BLaER1 treated with 17β-estradiol and CSF1 and Interleukin-3, amounts not matched to agents 10 nM and 100 nM (cell line): ENCODE results near the gene EIF2S2.

Experiments used
- H3K27ac ChIP-seq, 11 experiments: shearing (Covaris generic); formaldehyde crosslinking; 2 replicates each; pipeline ENCODE4 v1.8.1; 2022
- H3K27me3 ChIP-seq, 11 experiments: shearing (Covaris generic); formaldehyde crosslinking; 2 replicates each; pipeline ENCODE4 v1.8.1; 2022
- H3K36me3 ChIP-seq, 11 experiments: shearing (Covaris generic); formaldehyde crosslinking; 2 replicates each; pipeline ENCODE4 v1.8.1; 2022
- H3K4me1 ChIP-seq, 10 experiments: shearing (Covaris generic); formaldehyde crosslinking; 2 replicates each; pipeline ENCODE4 v1.8.1; 2022
- H3K4me2 ChIP-seq, 11 experiments: shearing (Covaris generic); formaldehyde crosslinking; 2 replicates each; pipeline ENCODE4 v1.8.1; 2022
- H3K4me3 ChIP-seq, 10 experiments: shearing (Covaris generic); formaldehyde crosslinking; 2 replicates each; pipeline ENCODE4 v1.8.1; 2022
- H3K9ac ChIP-seq, 11 experiments: shearing (Covaris generic); formaldehyde crosslinking; 2 replicates each; pipeline ENCODE4 v1.8.1; 2022
- H3K9me3 ChIP-seq, 11 experiments: shearing (Covaris generic); formaldehyde crosslinking; replicated peaks in 1 of 11; 2 replicates each; pipeline ENCODE4 v1.8.1; 2022
- H4K20me1 ChIP-seq, 11 experiments: shearing (Covaris generic); formaldehyde crosslinking; 2 replicates each; pipeline ENCODE4 v1.8.1; 2022
- Cebpa-rat ChIP-seq, 11 experiments: shearing (Covaris generic); IDR thresholded peaks; 2 replicates each; pipeline ENCODE4 v1.8.1; 2022

The EIF2S2 gene

DNA sequence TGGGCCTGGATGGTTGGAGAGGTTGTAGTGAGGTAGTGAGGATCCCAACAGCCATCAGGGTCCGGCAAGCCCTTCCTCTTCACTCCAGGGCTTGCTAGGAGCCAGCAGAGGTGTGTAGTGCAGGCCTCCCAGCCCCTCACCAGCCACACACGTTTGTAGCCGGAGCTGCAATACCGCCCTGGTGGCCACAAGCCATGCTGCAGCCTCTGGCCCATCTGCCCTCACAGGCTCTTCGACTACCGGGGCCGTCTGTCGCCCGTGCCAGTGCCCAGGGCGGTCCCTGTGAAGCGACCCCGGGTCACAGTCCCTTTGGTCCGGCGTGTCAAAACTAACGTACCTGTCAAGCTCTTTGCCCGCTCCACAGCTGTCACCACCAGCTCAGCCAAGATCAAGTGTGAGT is 36.4 kb downstream of the EIF2S2 start:
- H3K27me3 ChIP-seq = no peaks in the 10 kb centered on the region
- no peak for TF ChIP-seq Cebpa-rat (IDR thresholded peaks at IDR 0.05)
- peaks cover 0 to 15% (median 0%) of the 10 kb centered on the region in 10 experiments; a peak in 7 of 20 replicates for H3K4me1 ChIP-seq
- H4K20me1 ChIP-seq = peaks cover 85 to 100% (median 99%) of the 10 kb centered on the region in 11 experiments
- H3K4me2 ChIP-seq = no peak overlapping the region
- no peak overlapping the region for H3K9ac ChIP-seq
- peaks cover 91 to 100% (median 99%) of the 10 kb centered on the region in 11 experiments for H3K36me3 ChIP-seq
- H3K4me3 ChIP-seq = no peak overlapping the region
- H3K27ac ChIP-seq = no peak overlapping the region
- no peaks in the 10 kb centered on the region for H3K9me3 ChIP-seq

DNA sequence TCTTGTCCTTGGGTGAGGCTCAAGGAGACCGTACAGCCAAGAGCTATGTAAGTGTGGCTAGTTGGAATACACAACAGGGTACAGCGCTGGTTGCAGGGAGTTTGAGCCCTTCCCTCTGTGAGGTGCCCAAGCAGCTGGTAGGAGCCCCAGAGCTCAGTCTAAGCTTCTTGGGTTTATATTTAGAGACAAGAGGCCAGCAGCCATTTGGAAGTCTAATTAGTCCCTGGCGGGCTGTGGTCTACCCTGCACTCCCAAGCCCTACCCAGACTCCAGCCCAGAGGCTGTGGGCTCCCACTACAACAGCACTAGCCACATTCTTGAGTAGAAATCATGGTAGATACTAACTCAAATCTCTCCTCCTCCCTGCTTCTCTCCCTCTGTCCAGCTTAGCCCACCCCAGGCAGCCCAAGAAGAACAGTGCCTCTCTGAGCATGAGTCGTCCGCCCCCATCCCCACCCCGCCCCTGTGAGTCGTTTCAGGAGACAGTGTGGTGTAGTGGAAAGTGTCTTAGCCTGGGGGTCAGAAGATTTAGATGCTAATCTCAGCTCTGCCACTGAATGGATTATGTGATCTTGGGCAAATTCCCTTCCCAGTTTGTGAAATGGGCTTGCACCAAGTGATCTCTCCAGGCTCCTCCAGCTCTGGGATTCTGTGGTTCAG is 37.8 kb downstream of the EIF2S2 start:
- Histone ChIP-seq H3K9me3 (no peaks in the 10 kb centered on the region), H3K4me2 (peak overlapping the region in 1 of 11 experiments; percentile 39; a peak in 3 of 22 replicates), H3K9ac (no peak overlapping the region), H3K36me3 (peaks cover 77 to 91% (median 86%) of the 10 kb centered on the region in 11 experiments), H3K27ac (peak overlapping the region in 2 of 11 experiments; percentile 3 to 9; a peak in 2 of 22 replicates), H4K20me1 (peaks cover 87 to 100% (median 99%) of the 10 kb centered on the region in 11 experiments), H3K4me3 (no peak overlapping the region), H3K4me1 (peaks cover under 1 to 19% (median 5%) of the 10 kb centered on the region in 10 experiments; a peak in 18 of 20 replicates), H3K27me3 (no peaks in the 10 kb centered on the region)
- no peak for TF ChIP-seq Cebpa-rat (IDR thresholded peaks at IDR 0.05)

DNA sequence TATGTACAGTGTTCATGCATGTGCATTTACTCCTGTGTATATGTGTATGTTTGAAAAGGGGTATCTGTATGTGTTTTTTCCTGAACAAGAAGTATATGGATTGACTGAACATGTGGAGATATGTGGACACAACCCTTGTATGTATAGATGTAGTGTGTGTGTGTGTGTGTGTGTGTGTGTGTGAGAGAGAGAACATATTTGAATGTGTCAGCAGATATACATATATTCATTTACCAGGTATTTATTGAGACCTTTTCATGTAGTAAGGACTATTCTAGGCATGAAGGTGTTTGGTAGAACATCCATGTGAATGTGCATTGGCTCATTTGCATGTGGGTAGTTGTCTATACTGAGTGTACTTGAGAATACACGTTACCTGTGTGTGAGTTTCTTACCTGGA is 39.3 kb downstream of the EIF2S2 start:
- Histone ChIP-seq H4K20me1 (peaks cover 89 to 100% (median 99%) of the 10 kb centered on the region in 11 experiments), H3K27ac (no peak overlapping the region), H3K9me3 (no peaks in the 10 kb centered on the region), H3K36me3 (peaks cover 63 to 76% (median 74%) of the 10 kb centered on the region in 11 experiments), H3K9ac (no peak overlapping the region), H3K4me3 (no peak overlapping the region), H3K4me1 (peaks cover 12 to 24% (median 18%) of the 10 kb centered on the region in 10 experiments; a peak in 18 of 20 replicates), H3K4me2 (no peak overlapping the region), H3K27me3 (no peaks in the 10 kb centered on the region)
- TF ChIP-seq Cebpa-rat (IDR thresholded peaks at IDR 0.05) = no peak

DNA sequence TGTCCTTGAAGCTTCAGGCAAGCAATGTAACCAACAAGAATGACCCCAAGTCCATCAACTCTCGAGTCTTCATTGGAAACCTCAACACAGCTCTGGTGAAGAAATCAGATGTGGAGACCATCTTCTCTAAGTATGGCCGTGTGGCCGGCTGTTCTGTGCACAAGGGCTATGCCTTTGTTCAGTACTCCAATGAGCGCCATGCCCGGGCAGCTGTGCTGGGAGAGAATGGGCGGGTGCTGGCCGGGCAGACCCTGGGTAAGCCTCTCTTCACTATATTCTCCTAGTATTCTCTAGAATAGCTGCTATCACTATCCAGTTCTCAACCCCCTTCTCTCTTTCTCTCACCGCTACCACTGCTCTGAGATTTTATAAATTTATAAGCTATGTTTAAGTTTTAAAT is 40.0 kb downstream of the EIF2S2 start:
- peaks cover 94 to 100% (median 99%) of the 10 kb centered on the region in 11 experiments for H4K20me1 ChIP-seq
- no peak overlapping the region for H3K27ac ChIP-seq
- no peak overlapping the region for H3K4me2 ChIP-seq
- H3K4me1 ChIP-seq = peaks cover 12 to 24% (median 18%) of the 10 kb centered on the region in 10 experiments; a peak in 18 of 20 replicates
- H3K36me3 ChIP-seq = peaks cover 56 to 75% (median 67%) of the 10 kb centered on the region in 11 experiments
- no peaks in the 10 kb centered on the region for H3K27me3 ChIP-seq
- no peak overlapping the region for H3K4me3 ChIP-seq
- TF ChIP-seq Cebpa-rat (IDR thresholded peaks at IDR 0.05) = no peak
- no peaks in the 10 kb centered on the region for H3K9me3 ChIP-seq
- H3K9ac ChIP-seq = 0 out of 22 replicates have a peak overlapping the region, but pooled peaks of 1 of the 11 experiments have one; percentile 3

DNA sequence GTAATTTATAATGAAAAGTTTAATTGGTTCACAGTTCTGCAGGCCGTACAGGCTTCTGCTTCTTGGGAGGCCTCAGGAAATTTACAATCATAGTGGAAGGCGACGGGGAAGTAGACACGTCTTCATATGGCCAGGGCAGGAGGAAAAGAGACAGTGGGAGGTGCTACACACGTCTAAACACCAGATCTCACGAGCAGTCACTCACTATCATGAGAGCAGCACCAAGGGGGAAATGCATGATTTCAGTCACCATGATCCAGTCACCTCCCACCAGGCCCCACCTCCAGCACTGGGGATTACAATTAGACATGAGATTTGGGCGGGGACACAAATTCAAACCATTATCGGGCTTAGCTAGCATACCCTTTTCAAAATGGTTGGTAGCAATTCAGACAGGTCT is 41.2 kb downstream of the EIF2S2 start:
- peaks cover 12 to 28% (median 18%) of the 10 kb centered on the region in 10 experiments; a peak in 19 of 20 replicates for H3K4me1 ChIP-seq
- H3K9me3 ChIP-seq = no peaks in the 10 kb centered on the region
- H3K27ac ChIP-seq = no peak overlapping the region
- H3K9ac ChIP-seq = peak overlapping the region in 1 of 11 experiments; percentile 45; a peak in 1 of 22 replicates
- no peaks in the 10 kb centered on the region for H3K27me3 ChIP-seq
- TF ChIP-seq Cebpa-rat (IDR thresholded peaks at IDR 0.05) = no peak
- peaks cover 43 to 74% (median 62%) of the 10 kb centered on the region in 11 experiments for H3K36me3 ChIP-seq
- peaks cover 97 to 100% (median 100%) of the 10 kb centered on the region in 11 experiments for H4K20me1 ChIP-seq
- H3K4me2 ChIP-seq = no peak overlapping the region
- no peak overlapping the region for H3K4me3 ChIP-seq

DNA sequence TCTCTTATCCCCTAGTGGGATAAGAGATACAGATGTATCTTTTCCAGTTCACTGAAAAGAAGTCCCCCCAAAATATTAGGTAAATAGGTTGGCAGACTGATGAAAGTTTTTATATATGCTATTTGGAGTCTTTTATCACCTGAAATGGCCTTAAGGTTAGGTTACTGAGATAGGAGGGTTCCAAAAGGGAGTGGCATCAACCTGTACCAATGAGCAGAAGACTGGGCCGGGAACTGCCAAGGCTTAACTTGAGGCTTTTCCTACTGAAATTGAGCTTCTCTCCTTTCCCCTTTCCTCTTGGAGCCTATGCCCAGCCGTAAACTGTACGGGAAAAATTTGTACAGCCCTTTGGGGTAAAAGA is 42.0 kb downstream of the EIF2S2 start:
- H3K36me3 ChIP-seq = peaks cover 42 to 74% (median 62%) of the 10 kb centered on the region in 11 experiments
- H3K27ac ChIP-seq = no peak overlapping the region
- peaks cover 97 to 100% (median 100%) of the 10 kb centered on the region in 11 experiments for H4K20me1 ChIP-seq
- peaks cover 12 to 28% (median 18%) of the 10 kb centered on the region in 10 experiments; a peak in 19 of 20 replicates for H3K4me1 ChIP-seq
- no peaks in the 10 kb centered on the region for H3K9me3 ChIP-seq
- TF ChIP-seq Cebpa-rat (IDR thresholded peaks at IDR 0.05) = no peak
- H3K9ac ChIP-seq = no peak overlapping the region
- no peak overlapping the region for H3K4me2 ChIP-seq
- no peak overlapping the region for H3K4me3 ChIP-seq
- H3K27me3 ChIP-seq = no peaks in the 10 kb centered on the region

DNA sequence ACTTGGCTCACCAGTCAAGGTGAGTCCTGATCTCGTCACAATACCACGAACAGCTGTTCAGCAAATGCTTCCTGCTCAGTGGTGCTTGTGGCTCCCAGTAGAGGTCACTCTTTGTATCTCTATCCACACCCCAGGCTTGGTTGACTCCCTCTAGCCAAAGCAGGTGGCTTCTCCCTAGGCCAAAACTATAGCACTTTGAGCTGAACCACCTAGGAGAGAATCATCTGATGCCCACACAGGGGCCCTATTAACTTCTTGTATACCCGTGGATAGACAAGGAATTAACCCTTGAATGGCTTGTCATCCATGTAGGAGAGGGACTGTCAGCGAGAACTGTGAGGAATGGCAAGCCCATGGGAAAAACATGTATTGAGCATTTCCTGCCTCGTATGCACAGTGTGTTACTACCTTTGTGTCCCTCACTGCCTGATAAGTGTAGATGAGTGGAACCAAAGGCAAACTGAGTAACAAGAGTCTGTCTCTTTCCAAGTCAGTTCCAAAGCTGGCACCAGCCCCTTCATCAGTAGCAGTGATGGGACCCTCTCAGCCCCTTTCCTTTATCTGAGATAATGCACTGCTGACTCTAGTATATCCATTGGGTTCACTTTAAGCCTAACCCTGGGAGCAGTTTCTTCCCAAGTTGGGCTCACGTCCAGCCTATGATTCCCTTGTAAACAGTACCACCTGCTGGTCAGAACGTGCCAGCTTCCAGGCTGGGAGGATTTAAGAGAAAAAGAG is 42.5 kb downstream of the EIF2S2 start:
- Histone ChIP-seq H3K4me1 (peaks cover 12 to 28% (median 18%) of the 10 kb centered on the region in 10 experiments; a peak in 19 of 20 replicates), H3K4me3 (no peak overlapping the region), H3K4me2 (peak overlapping the region in 3 of 11 experiments; percentile 5 to 13 (median 7); a peak in 4 of 22 replicates), H3K9me3 (no peaks in the 10 kb centered on the region), H3K36me3 (peaks cover 42 to 74% (median 62%) of the 10 kb centered on the region in 11 experiments), H3K27ac (no peak overlapping the region), H4K20me1 (peaks cover 97 to 100% (median 100%) of the 10 kb centered on the region in 11 experiments), H3K9ac (0 out of 22 replicates have a peak overlapping the region, but pooled peaks of 1 of the 11 experiments have one; percentile 10), H3K27me3 (no peaks in the 10 kb centered on the region)
- TF ChIP-seq Cebpa-rat (IDR thresholded peaks at IDR 0.05) = no peak

DNA sequence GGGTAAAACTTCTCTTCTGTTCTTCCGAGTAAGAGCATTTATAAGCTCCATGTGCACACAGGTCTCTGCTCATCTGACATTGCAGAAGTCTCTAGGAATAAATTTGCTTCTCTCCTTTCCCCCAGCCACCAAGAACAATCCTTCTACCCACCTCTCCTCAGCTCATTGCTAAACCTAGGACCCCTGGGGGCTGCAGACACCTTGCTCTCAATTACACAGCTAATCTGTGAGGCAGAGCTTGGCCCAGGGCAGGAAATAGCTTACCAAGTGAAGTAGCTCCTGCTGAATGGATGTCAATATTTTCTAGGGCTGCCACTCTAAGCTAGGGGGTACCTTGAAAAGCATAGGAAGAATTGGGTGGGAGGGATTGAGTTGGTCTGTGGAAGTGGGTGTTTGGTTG is 44.0 kb downstream of the EIF2S2 start:
- peaks cover 6 to 28% (median 14%) of the 10 kb centered on the region in 10 experiments; a peak in 16 of 20 replicates for H3K4me1 ChIP-seq
- H3K4me3 ChIP-seq = no peak overlapping the region
- peaks cover 99 to 100% (median 100%) of the 10 kb centered on the region in 11 experiments for H4K20me1 ChIP-seq
- no peaks in the 10 kb centered on the region for H3K27me3 ChIP-seq
- no peak for TF ChIP-seq Cebpa-rat (IDR thresholded peaks at IDR 0.05)
- peaks cover 37 to 74% (median 63%) of the 10 kb centered on the region in 11 experiments for H3K36me3 ChIP-seq
- H3K27ac ChIP-seq = no peak overlapping the region
- no peaks in the 10 kb centered on the region for H3K9me3 ChIP-seq
- H3K9ac ChIP-seq = no peak overlapping the region
- no peak overlapping the region for H3K4me2 ChIP-seq
